Ectodermal cell (in vitro differentiated cells): ENCODE results near the gene INPP5A.

Source experiments
- H3K27ac ChIP-seq: 2 replicates; pipeline ENCODE4 v1.7.0; 2013; ENCODE audit warnings: mild to moderate bottlenecking, low read depth, low read length; ENCODE audit not compliant: insufficient read depth, poor library complexity, severe bottlenecking
- H3K27me3 ChIP-seq: 2 replicates; pipeline ENCODE4 v1.7.0; 2013; ENCODE audit warnings: mild to moderate bottlenecking, low read length; ENCODE audit not compliant: insufficient read depth, control insufficient read depth, poor library complexity, severe bottlenecking
- H3K36me3 ChIP-seq: one replicate; pipeline ENCODE4 v1.7.0; 2013; ENCODE audit warnings: low read length; ENCODE audit not compliant: control insufficient read depth, insufficient read depth
- H3K4me1 ChIP-seq: one replicate; pipeline ENCODE4 v1.7.0; 2013; ENCODE audit warnings: low read length; ENCODE audit not compliant: control insufficient read depth, insufficient read depth
- H3K4me3 ChIP-seq: 2 replicates; pipeline ENCODE4 v1.7.0; 2013; ENCODE audit warnings: low read depth, low read length, control low read depth; ENCODE audit not compliant: insufficient read depth
- H3K9me3 ChIP-seq: 2 replicates; pipeline ENCODE4 v1.7.0; 2013; ENCODE audit warnings: mild to moderate bottlenecking, low read length, moderate library complexity; ENCODE audit not compliant: control insufficient read depth
- WGBS, 2 experiments: methylation state at CpG; one replicate each; pipeline ENCODE4 v1.1.7; 2013; ENCODE audit warnings: missing lambda C conversion rate in 2 of 2; 5-methylcytosine and 5-hydroxymethylcytosine counted together

The INPP5A gene

GRCh38 chr10:132804785-132805426, 267.3 kb downstream of the INPP5A start:
- no peaks in the 10 kb centered on the region for H3K4me1 ChIP-seq
- 80 to 83% methylated on average over 23 of the region's 23 CpGs for WGBS, 2 experiments
- no peak overlapping the region for H3K4me3 ChIP-seq
- H3K9me3 ChIP-seq: no peaks in the 10 kb centered on the region
- no peaks in the 10 kb centered on the region for H3K36me3 ChIP-seq
- H3K27ac ChIP-seq: no peak overlapping the region
- H3K27me3 ChIP-seq: no peaks in the 10 kb centered on the region

GRCh38 chr10:132805599-132805998, 268.0 kb downstream of the INPP5A start:
- no peaks in the 10 kb centered on the region for H3K27me3 ChIP-seq
- H3K36me3 ChIP-seq: no peaks in the 10 kb centered on the region
- no peak overlapping the region for H3K27ac ChIP-seq
- H3K4me1 ChIP-seq: no peaks in the 10 kb centered on the region
- H3K4me3 ChIP-seq: no peak overlapping the region
- H3K9me3 ChIP-seq: no peaks in the 10 kb centered on the region
- 81 to 87% methylated on average over 21 of the region's 21 CpGs for WGBS, 2 experiments

GRCh38 chr10:132806110-132806509, 268.5 kb downstream of the INPP5A start:
- Histone ChIP-seq H3K4me1 (no peaks in the 10 kb centered on the region), H3K36me3 (no peaks in the 10 kb centered on the region), H3K27me3 (no peaks in the 10 kb centered on the region), H3K27ac (no peak overlapping the region), H3K4me3 (no peak overlapping the region), H3K9me3 (no peaks in the 10 kb centered on the region)
- WGBS, 2 experiments: 97 to 98% methylated on average over 7 of the region's 7 CpGs

GRCh38 chr10:132806561-132807003, 269.0 kb downstream of the INPP5A start:
- 88 to 89% methylated on average over 25 of the region's 25 CpGs for WGBS, 2 experiments
- Histone ChIP-seq H3K9me3 (no peaks in the 10 kb centered on the region), H3K27me3 (no peaks in the 10 kb centered on the region), H3K4me1 (no peaks in the 10 kb centered on the region), H3K27ac (no peak overlapping the region), H3K4me3 (no peak overlapping the region), H3K36me3 (no peaks in the 10 kb centered on the region)

- H3K4me1 ChIP-seq: no peaks in the 10 kb centered on the region
- H3K4me3 ChIP-seq: no peak overlapping the region
- H3K27me3 ChIP-seq: no peaks in the 10 kb centered on the region
- no peaks in the 10 kb centered on the region for H3K36me3 ChIP-seq
- WGBS, 2 experiments: 96% methylated on average over 27 of the region's 27 CpGs
- no peaks in the 10 kb centered on the region for H3K9me3 ChIP-seq
- H3K27ac ChIP-seq: no peak overlapping the region
These were observed 270.0 kb downstream of the INPP5A start for GRCh38 chr10:132807621-132808049.

- no peaks in the 10 kb centered on the region for H3K9me3 ChIP-seq
- no peak overlapping the region for H3K4me3 ChIP-seq
- H3K27me3 ChIP-seq: no peaks in the 10 kb centered on the region
- H3K36me3 ChIP-seq: no peaks in the 10 kb centered on the region
- WGBS, 2 experiments: 85% methylated on average over 42 of the region's 42 CpGs
- no peaks in the 10 kb centered on the region for H3K4me1 ChIP-seq
- no peak overlapping the region for H3K27ac ChIP-seq
These were observed 271.0 kb downstream of the INPP5A start for GRCh38 chr10:132808383-132809231.

GRCh38 chr10:132809232-132810140, 271.9 kb downstream of the INPP5A start:
- H3K9me3 ChIP-seq: no peaks in the 10 kb centered on the region
- H3K27me3 ChIP-seq: no peaks in the 10 kb centered on the region
- no peak overlapping the region for H3K27ac ChIP-seq
- no peak overlapping the region for H3K4me3 ChIP-seq
- 91 to 92% methylated on average over 38 of the region's 38 CpGs for WGBS, 2 experiments
- no peaks in the 10 kb centered on the region for H3K36me3 ChIP-seq
- H3K4me1 ChIP-seq: no peaks in the 10 kb centered on the region

- Histone ChIP-seq H3K9me3 (no peaks in the 10 kb centered on the region), H3K4me3 (no peak overlapping the region)
These were observed 272.7 kb downstream of the INPP5A start for GRCh38 chr10:132810141-132810806.

GRCh38 chr10:132810807-132811700, 273.5 kb downstream of the INPP5A start:
- no peak overlapping the region for H3K27ac ChIP-seq
- no peak overlapping the region for H3K4me3 ChIP-seq
- H3K4me1 ChIP-seq: no peaks in the 10 kb centered on the region
- H3K36me3 ChIP-seq: no peaks in the 10 kb centered on the region
- H3K27me3 ChIP-seq: no peaks in the 10 kb centered on the region
- H3K9me3 ChIP-seq: no peaks in the 10 kb centered on the region
- 85 to 87% methylated on average over 33 of the region's 33 CpGs for WGBS, 2 experiments

More at GRCh38 chr10:132810141-132810806, 272.7 kb downstream of the INPP5A start:
- Histone ChIP-seq H3K4me1 (no peaks in the 10 kb centered on the region), H3K27ac (no peak overlapping the region), H3K27me3 (no peaks in the 10 kb centered on the region), H3K36me3 (no peaks in the 10 kb centered on the region)
- WGBS, 2 experiments: 91 to 92% methylated on average over 39 of the region's 39 CpGs
